ENCODE data around the gene PKHD1.

The PKHD1 gene

GRCh38 chr6:51842804-51843378 lies 244.5 kb downstream of the PKHD1 start:
- no peak for DNase-seq

DNA sequence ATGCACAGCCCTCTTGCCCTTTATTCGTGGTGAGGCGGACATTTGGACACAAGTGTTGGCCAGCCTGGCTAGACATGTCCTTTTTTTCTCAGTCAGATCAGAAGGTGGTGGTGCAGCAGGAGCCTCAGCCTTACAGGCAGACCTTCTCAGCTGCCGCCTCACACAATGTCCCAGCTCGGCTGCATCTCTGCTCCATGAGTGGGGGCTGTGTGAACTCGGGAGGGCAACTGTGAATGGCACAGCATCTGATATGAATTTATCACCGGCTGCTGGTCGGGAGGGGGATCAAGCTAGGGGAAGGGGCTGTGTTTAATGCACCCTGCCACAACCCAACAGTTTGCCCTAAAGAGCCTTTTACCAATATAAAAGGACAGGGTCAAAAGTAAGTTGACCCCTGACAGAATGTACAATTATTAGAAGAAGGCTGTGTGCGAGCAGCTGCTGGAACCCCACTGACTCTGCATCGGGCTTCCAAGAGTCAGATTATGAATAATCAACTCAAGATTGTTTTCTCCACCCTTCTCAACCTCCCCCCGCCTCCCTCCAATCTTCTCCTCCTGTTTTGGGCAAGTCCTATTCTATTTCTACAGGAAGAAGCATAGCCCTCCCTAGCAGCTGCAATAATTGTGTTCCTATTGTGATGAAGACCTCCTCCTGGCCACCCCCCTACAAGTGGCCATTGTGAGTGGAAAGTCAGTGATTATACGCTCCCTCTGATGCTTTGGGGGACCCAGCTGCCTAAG lies 245.2 kb downstream of the PKHD1 start:
- DNase-seq = no peak

DNA sequence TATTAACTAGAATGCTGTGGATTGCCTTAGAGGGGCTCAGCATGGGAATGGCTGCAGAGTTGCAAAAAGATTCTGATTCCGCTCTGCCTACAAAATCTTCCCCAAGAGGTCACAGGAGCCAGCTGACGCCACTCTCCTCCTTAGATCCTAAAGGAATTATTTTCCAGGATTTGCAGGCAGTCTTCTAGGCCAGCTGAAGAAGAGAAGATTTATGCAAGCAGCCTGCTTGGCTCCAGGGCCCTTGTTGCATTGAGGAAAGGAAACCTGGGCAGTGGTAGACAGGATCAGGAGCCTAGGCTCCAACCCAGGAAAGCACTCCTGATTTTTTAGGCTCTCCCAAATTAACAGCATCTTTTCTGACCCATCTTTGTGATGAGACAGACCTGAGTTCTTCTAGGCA lies 245.8 kb downstream of the PKHD1 start:
- no peak for DNase-seq

- DNase-seq = no peak
These were observed 247.6 kb downstream of the PKHD1 start for GRCh38 chr6:51839726-51840374.

- no peak for DNase-seq
These were observed 256.7 kb downstream of the PKHD1 start for GRCh38 chr6:51830666-51831065.

- DNase-seq = no peak
These were observed 259.8 kb downstream of the PKHD1 start for GRCh38 chr6:51827580-51827979.

- no peak for DNase-seq
These were observed 262.5 kb downstream of the PKHD1 start for GRCh38 chr6:51824940-51825339.

DNA sequence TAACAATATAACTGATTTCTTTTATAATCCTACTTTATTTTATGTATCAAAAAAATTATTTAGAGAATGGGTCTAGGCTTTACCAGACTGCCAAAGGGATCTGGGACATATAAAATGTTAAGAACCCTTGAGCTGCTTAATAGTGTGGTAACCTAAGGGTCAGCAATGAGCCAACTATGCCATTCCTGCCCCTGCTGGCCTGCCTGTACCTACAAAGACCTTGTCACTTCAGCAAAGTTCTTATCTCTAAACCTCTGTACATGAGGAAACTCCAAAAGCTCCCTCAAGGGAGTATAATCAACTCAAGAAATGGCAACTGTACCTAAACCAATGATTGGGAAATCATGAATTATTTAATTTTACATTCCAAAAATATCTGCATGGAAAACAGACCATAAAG lies 266.9 kb downstream of the PKHD1 start:
- DNase-seq = no peak

DNA sequence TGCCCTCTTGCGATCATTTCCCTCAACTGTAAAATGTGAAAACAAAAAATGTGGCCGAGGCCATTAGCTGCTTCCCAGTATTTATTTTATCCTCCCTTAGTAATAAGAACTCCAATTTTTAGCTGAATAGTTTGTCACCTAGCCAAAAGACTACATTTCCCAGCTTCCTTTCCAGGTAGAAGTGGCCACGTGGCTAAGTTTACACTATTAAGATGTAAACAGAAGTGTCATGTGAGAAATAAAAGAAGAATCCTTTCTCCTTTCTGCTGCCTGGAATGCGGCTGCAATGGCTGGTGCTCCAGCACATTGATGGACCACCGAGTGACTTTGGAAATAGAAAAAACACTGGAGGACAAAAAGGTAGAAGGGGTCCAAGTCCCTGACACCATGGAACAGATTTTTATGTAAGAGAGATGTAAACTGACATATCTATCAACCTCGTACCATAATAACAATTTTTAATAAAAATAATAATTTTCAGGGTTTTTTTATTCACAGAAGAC lies 268.8 kb downstream of the PKHD1 start:
- DNase-seq = no peak

GRCh38 chr6:51817832-51818231 lies 269.6 kb downstream of the PKHD1 start:
- no peak for DNase-seq

DNA sequence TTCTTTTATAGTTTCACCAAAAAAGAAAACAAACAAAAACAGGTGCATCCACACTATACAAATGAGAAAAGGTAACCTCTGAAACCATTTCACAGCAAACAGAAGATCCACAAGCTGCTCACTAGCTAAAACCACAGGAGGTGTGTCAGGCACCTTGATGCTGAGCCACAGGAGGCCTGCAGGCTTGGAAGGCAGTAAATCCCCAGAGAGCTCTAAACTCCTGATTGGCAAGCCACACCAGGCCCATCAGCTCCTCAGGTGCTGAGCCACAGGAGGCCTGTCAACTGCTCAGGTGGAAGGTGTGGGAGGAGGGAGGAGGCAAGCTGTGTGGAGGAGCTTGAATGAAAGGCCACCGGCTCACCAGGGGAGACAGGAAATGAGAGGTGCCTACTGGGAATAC lies 273.0 kb downstream of the PKHD1 start:
- DNase-seq = no peak

DNA sequence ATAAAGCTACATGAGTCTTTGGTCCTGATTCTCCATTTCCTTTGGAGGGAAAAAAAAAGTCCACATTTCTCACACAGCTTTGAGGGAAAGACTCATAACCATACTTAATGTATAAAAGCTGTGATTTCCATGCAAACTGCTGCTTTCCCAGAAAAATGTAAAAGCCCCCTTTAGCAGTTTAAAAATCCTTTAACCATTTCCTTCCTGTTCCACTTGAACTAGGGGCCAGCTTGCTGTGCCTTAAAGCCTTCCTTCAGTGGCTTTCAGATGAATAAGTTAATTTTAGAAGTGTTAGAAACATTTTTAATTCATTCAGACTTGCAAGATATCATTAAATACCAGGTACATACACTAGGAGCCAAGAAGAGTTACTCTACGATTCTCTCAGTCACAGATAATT lies 273.5 kb downstream of the PKHD1 start:
- DNase-seq = no peak

DNA sequence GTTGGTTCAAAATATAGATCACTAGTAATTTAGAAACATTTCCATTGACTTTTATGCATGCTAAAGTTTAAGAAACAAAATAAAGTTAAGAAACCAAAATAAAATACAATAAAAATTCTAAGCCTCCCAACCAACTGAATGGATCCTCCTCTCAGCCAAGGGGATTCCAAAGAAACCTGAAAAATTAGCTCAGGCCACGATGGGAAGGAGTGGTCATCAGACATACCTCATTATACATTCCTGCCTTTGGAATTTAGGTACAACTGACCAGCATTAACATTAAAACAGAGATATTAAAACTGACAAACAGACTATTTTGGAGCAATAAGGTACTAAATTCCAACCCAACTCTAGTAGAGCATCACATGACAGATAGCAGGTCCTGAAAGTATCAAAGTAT lies 275.2 kb downstream of the PKHD1 start:
- no peak for DNase-seq

GRCh38 chr6:51805517-51805916 lies 281.9 kb downstream of the PKHD1 start:
- DNase-seq = no peak

DNA sequence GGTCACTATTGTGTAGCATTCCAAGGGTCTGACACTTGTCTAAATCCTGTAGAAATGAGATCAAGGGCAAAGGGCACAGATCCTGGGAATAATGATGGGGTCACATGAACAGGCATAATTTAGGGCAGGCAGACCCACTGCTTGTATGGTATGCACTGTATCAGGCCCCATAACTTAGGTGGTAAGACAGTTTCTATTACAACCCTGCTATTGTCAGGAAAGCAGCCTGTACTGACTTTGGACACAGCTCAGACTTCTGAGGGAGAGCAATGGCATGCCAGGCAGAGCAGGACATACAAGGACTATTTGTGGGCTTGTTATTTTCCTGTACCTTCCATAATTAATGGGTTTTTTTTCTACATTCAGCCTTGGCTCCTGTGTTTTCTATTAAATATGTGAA lies 286.8 kb downstream of the PKHD1 start:
- DNase-seq = no peak

- DNase-seq = no peak
These were observed 294.0 kb downstream of the PKHD1 start for GRCh38 chr6:51793393-51793792.

GRCh38 chr6:51792273-51793030 lies 295.0 kb downstream of the PKHD1 start:
- DNase-seq = no peak

- no peak for DNase-seq
These were observed 296.5 kb downstream of the PKHD1 start for GRCh38 chr6:51790946-51791345.

- no peak for DNase-seq
These were observed 299.3 kb downstream of the PKHD1 start for GRCh38 chr6:51788121-51788520.

DNA sequence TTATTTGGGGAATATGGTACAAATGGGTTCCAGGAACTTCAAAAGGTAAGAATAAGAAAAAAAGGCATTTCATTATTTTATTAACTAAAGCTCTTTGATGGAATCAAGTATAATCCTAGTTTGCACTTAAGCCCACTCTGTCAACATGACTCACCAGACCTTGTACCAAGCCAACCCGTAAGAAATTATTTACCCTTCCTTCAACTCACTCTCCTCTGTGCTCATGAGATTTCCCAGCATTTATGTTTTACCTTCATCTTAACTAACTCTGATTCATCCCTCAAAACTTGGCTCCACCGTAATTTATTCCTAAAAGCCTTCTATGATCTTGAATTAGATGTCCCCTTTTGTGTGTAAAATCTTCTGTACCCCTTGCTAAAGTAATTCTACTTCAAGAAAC lies 308.7 kb downstream of the PKHD1 start:
- no peak for DNase-seq

- DNase-seq = no peak
These were observed 309.8 kb downstream of the PKHD1 start for GRCh38 chr6:51777618-51778017.

GRCh38 chr6:51775942-51776860 lies 311.2 kb downstream of the PKHD1 start:
- no peak for DNase-seq

Data from inflammatory macrophage treated with lipopolysaccharide for 1 hour (primary cell).